Neuronal stem cell (in vitro differentiated cells): Measurements from ENCODE around the gene CDR2.

Source experiments
- DNase-seq: peaks from one replicate; pipeline ENCODE4 v3.0.0-alpha.2; 2013; ENCODE audit warnings: low spot score
- H2AFZ ChIP-seq: one replicate; pipeline ENCODE4 v1.6.1; 2013; ENCODE audit warnings: mild to moderate bottlenecking, low read length, inconsistent platforms
- H2AK5ac ChIP-seq: 2 replicates; pipeline ENCODE4 v1.6.1; 2013; ENCODE audit warnings: low read depth, mild to moderate bottlenecking, inconsistent platforms, low read length, moderate library complexity, mixed read lengths
- H2BK120ac ChIP-seq: 2 replicates; pipeline ENCODE4 v1.6.1; 2013; ENCODE audit warnings: low read depth, mild to moderate bottlenecking, inconsistent platforms, low read length, moderate library complexity, mixed read lengths
- H2BK12ac ChIP-seq: one replicate; pipeline ENCODE4 v1.6.1; 2013; ENCODE audit warnings: low read length, inconsistent platforms
- H2BK15ac ChIP-seq: 2 replicates; pipeline ENCODE4 v1.6.1; 2013; ENCODE audit warnings: mild to moderate bottlenecking, low read length, inconsistent platforms, mixed read lengths
- H2BK5ac ChIP-seq: one replicate; pipeline ENCODE4 v1.6.1; 2013; ENCODE audit warnings: inconsistent platforms, mild to moderate bottlenecking, low read length, moderate library complexity
- H3K14ac ChIP-seq: one replicate; pipeline ENCODE4 v1.6.1; 2013; ENCODE audit warnings: low read length, inconsistent platforms
- H3K18ac ChIP-seq: 2 replicates; pipeline ENCODE4 v1.6.1; 2013; ENCODE audit warnings: low read length, inconsistent platforms
- H3K23ac ChIP-seq: 2 replicates; pipeline ENCODE4 v1.6.1; 2013; ENCODE audit warnings: low read depth, mild to moderate bottlenecking, mixed read lengths, low read length, inconsistent platforms; ENCODE audit not compliant: poor library complexity
- H3K27ac ChIP-seq: replicated peaks from 3 replicates; pipeline ENCODE4 v1.5.1; 2013; ENCODE audit warnings: low read length, inconsistent platforms
- H3K27me3 ChIP-seq, 3 experiments: 2 replicates each; pipeline ENCODE4 v1.6.1; 2013; ENCODE audit warnings: low read length in 3 of 3, mild to moderate bottlenecking in 2 of 3, inconsistent platforms in 1 of 3, low read depth in 1 of 3, mixed read lengths in 1 of 3, moderate library complexity in 1 of 3; ENCODE audit not compliant: control insufficient read depth in 3 of 3, insufficient read depth in 3 of 3
- H3K36me3 ChIP-seq, 2 donors: replicated peaks in 1 of 2; 2 replicates each; pipeline ENCODE4 v1.6.1; 2013; ENCODE audit warnings: low read length in 2 of 2; ENCODE audit not compliant: control insufficient read depth in 2 of 2, insufficient read depth in 2 of 2
- H3K4ac ChIP-seq: 2 replicates; pipeline ENCODE4 v1.6.1; 2013; ENCODE audit warnings: inconsistent platforms, mild to moderate bottlenecking, low read length, moderate library complexity
- H3K4me1 ChIP-seq, 2 donors: 1 replicate in 1 of 2; 2 replicates in 1 of 2; pipeline ENCODE4 v1.6.1; 2013; ENCODE audit warnings: low read length in 2 of 2, low read depth in 1 of 2; ENCODE audit not compliant: control insufficient read depth in 2 of 2, insufficient read depth in 1 of 2
- H3K4me2 ChIP-seq: one replicate; pipeline ENCODE4 v1.6.1; 2013; ENCODE audit warnings: mild to moderate bottlenecking, low read length, inconsistent platforms; ENCODE audit not compliant: insufficient read depth, poor library complexity, severe bottlenecking
- H3K4me3 ChIP-seq, 2 donors: 2 replicates each; pipeline ENCODE4 v1.5.1; 2013; ENCODE audit warnings: low read length in 2 of 2, mild to moderate bottlenecking in 2 of 2, inconsistent platforms in 1 of 2, moderate library complexity in 1 of 2
- H3K79me1 ChIP-seq: one replicate; pipeline ENCODE4 v1.6.1; 2013; ENCODE audit warnings: low read depth, mild to moderate bottlenecking, inconsistent platforms, low read length, moderate library complexity
- H3K9ac ChIP-seq: one replicate; pipeline ENCODE4 v1.6.1; 2013; ENCODE audit warnings: mild to moderate bottlenecking, low read depth, low read length, inconsistent platforms; ENCODE audit not compliant: poor library complexity
- H3K9me3 ChIP-seq, 2 donors: replicated peaks in 1 of 2; 2 replicates each; pipeline versions ENCODE3 to v1.6.1; 2013; ENCODE audit warnings: low read length in 2 of 2, mild to moderate bottlenecking in 2 of 2, inconsistent platforms in 1 of 2, low read depth in 1 of 2, mixed read lengths in 1 of 2, moderate library complexity in 1 of 2; ENCODE audit not compliant: control insufficient read depth in 2 of 2, insufficient read depth in 1 of 2
- H4K8ac ChIP-seq: one replicate; pipeline ENCODE4 v1.6.1; 2013; ENCODE audit warnings: low read depth, mild to moderate bottlenecking, inconsistent platforms, low read length, moderate library complexity
- H4K91ac ChIP-seq: one replicate; pipeline ENCODE4 v1.6.1; 2013; ENCODE audit warnings: low read length, low read depth, mild to moderate bottlenecking, inconsistent platforms; ENCODE audit not compliant: poor library complexity
- WGBS, 2 donors: extraction: QIAGEN DNeasy Blood & Tissue Kit; methylation state at CpG; one replicate each; pipeline ENCODE4 v1.1.7; 2013; ENCODE audit warnings: missing lambda C conversion rate in 2 of 2, mixed read lengths in 1 of 2; ENCODE audit not compliant: insufficient read length in 2 of 2, insufficient replicate concordance in 1 of 2; ENCODE audit errors: extremely low coverage in 2 of 2; 5-methylcytosine and 5-hydroxymethylcytosine counted together

CDR2 gene

DNA sequence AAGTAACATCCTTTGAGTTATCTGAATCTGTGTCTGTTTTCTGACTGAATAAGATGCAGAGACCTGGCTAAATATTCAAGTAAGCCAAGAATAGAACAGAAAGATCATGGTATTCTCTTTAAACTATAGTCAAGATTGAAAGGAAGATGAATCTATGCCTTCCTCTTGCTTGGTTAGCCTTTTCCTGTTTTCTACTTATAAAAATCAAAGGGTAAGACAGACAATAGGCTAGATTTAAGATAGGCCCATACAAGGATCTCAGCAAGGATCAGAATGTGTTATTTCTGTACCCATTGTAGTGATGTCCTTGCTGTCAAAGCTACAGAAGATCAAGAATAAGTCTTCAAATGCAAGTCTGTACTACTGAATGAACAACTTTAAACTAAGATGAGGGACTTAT is 7.0 kb upstream of the CDR2 start:
- Histone ChIP-seq H3K36me3 (no peaks in the 10 kb centered on the region), H3K4me2 (no peak overlapping the region), H3K23ac (no peak overlapping the region), H3K14ac (no peak overlapping the region), H2AK5ac (no peak overlapping the region), H3K18ac (no peak overlapping the region), H3K79me1 (peaks cover 2% of the 10 kb centered on the region), H2BK5ac (no peak overlapping the region), H3K9me3 (no peaks in the 10 kb centered on the region), H3K4me1 (no peaks in the 10 kb centered on the region), H2AFZ (no peak overlapping the region), H3K4ac (no peak overlapping the region), H4K91ac (no peak overlapping the region), H3K27me3 (peaks cover 0 to 2% (median under 1%) of the 10 kb centered on the region in 3 experiments), H3K27ac (no peak overlapping the region), H2BK120ac (no peak overlapping the region), H2BK15ac (no peak overlapping the region), H3K9ac (no peak overlapping the region), H2BK12ac (no peak overlapping the region), H3K4me3 (no peak overlapping the region), H4K8ac (no peak overlapping the region)
- no peak for DNase-seq

DNA sequence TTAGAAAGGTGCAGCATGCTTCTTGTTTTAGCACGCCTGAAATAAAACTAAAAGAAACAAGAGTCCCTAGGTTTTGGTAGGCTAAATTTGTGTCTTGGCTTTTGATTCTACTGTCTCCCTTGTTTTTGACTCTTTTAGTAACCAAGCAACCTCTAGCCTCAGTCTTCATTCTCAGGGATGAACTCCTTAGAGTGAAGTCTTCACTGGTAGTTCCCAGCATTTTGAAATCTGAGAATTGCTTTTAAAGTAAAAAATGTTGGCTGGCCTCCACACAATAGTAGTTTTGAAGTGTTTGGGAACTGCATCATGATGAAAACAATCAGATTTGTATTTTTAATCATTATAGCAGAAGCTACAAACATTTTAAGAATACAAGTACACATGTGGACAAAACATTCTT is 6.1 kb upstream of the CDR2 start:
- no peak overlapping the region for H2BK120ac ChIP-seq
- no peak overlapping the region for H2BK12ac ChIP-seq
- no peak overlapping the region for H4K8ac ChIP-seq
- H3K4ac ChIP-seq: no peak overlapping the region
- H3K4me2 ChIP-seq: no peak overlapping the region
- H2BK5ac ChIP-seq: no peak overlapping the region
- WGBS, 2 donors: no CpG with 5 or more reads among the region's 1 CpG
- H2BK15ac ChIP-seq: no peak overlapping the region
- H3K9me3 ChIP-seq: no peaks in the 10 kb centered on the region
- no peak overlapping the region for H3K27ac ChIP-seq
- no peak overlapping the region for H3K18ac ChIP-seq
- H3K9ac ChIP-seq: no peak overlapping the region
- H3K14ac ChIP-seq: no peak overlapping the region
- no peak overlapping the region for H2AK5ac ChIP-seq
- no peak for DNase-seq
- H2AFZ ChIP-seq: no peak overlapping the region
- H3K79me1 ChIP-seq: peaks cover 2% of the 10 kb centered on the region
- H3K4me1 ChIP-seq: no peaks in the 10 kb centered on the region
- no peak overlapping the region for H3K4me3 ChIP-seq
- H4K91ac ChIP-seq: no peak overlapping the region
- H3K27me3 ChIP-seq: peaks cover 0 to 8% (median 2%) of the 10 kb centered on the region in 3 experiments
- no peak overlapping the region for H3K23ac ChIP-seq
- no peaks in the 10 kb centered on the region for H3K36me3 ChIP-seq

DNA sequence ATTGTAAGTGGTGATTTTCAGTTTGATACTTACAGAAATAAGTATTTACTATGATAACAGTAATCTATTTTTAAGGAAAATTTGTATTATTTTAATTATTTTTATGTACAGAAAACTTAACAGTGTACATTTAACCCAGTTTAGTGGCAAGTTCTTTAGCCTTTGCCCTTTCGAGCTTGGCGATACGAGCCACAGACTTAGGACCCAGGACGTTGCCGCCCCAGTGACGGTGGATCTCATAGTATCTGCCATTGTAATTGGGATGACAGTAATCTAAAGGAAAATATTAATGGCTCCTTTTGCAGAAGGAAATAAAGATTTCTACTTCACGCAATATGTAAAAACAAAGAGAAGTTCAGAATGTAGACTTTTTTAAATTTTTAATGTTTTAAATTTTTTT is 5.2 kb upstream of the CDR2 start:
- Histone ChIP-seq H3K36me3 (no peaks in the 10 kb centered on the region), H3K14ac (no peak overlapping the region), H4K8ac (no peak overlapping the region), H2BK12ac (no peak overlapping the region), H3K4me3 (no peak overlapping the region), H3K9ac (no peak overlapping the region), H3K27me3 (peaks cover 0 to 8% (median 7%) of the 10 kb centered on the region in 3 experiments), H2AFZ (no peak overlapping the region), H3K4me1 (peaks cover 0 to 4% of the 10 kb centered on the region in 2 donors), H2BK5ac (no peak overlapping the region), H3K18ac (no peak overlapping the region), H2AK5ac (no peak overlapping the region), H3K79me1 (peaks cover 2% of the 10 kb centered on the region), H3K4ac (no peak overlapping the region), H4K91ac (no peak overlapping the region), H2BK120ac (no peak overlapping the region), H3K27ac (no peak overlapping the region), H3K9me3 (no peaks in the 10 kb centered on the region), H3K4me2 (no peak overlapping the region), H2BK15ac (no peak overlapping the region), H3K23ac (no peak overlapping the region)
- no peak for DNase-seq
- WGBS, 2 donors: no CpG with 5 or more reads among the region's 7 CpGs

DNA sequence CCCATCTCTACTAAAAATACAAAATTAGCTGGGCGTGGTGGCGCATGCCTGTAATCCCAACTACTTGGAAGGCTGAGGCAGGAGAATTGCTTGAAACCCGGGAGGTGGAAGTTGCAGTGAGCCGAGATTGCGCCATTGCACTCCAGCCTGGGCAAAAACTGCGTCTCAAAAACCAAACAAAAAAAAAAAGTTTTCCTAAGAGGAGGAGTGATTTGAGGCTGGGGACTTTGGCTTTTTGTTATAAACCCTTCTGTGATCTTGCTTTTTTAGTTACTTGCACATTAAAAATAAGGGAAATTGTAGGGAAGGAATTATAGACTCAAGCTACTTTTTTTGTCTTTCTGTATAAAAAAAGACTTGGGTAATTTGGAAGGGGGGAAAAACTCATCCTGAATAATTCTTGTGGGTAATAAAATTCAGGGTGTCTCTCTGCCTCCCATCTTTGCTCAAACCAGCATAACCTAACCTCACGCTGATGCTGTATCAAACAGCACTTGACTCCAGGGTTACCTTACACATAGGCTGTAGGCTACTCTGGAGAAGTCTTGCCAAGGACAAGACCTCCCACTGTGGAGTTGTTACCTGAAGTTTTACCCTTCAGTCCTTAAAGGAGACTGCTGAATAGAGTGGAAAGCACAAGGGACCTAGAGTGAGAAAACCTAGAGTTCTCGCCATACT is 1.7 kb upstream of the CDR2 start:
- WGBS, 2 donors: no CpG with 5 or more reads among the region's 8 CpGs

More for the DNA sequence above, 1.7 kb upstream of the CDR2 start:
- Histone ChIP-seq H3K36me3 (no peaks in the 10 kb centered on the region), H3K14ac (no peak overlapping the region), H2AFZ (no peak overlapping the region), H3K23ac (no peak overlapping the region), H2AK5ac (no peak overlapping the region), H4K8ac (no peak overlapping the region), H3K9ac (no peak overlapping the region), H2BK5ac (no peak overlapping the region), H3K9me3 (no peaks in the 10 kb centered on the region), H3K79me1 (peaks cover 2% of the 10 kb centered on the region), H2BK120ac (no peak overlapping the region), H3K4me3 (no peak overlapping the region), H3K27me3 (peaks cover 0 to 14% (median 8%) of the 10 kb centered on the region in 3 experiments), H4K91ac (no peak overlapping the region), H2BK15ac (no peak overlapping the region), H3K18ac (no peak overlapping the region), H3K4me1 (peaks cover 0 to 7% of the 10 kb centered on the region in 2 donors), H2BK12ac (no peak overlapping the region), H3K4me2 (no peak overlapping the region), H3K4ac (no peak overlapping the region), H3K27ac (no peak overlapping the region)
- no peak for DNase-seq
